Measurements from ENCODE around the gene POLG. TPM values are rescaled to one million over a fixed set of nuclear protein-coding genes. Genes with fewer than 3 reads are reported as not detected.
A peak's percentile ranks its signal among the peaks of the same experiment; 100 is the strongest.

The POLG gene
- total and polyA plus RNA-seq, 2 of the 13 experiments (the other 11 are each of a cell fraction or from before 2014, with no cell fraction given): 26.6 to 35.5 TPM

DNA sequence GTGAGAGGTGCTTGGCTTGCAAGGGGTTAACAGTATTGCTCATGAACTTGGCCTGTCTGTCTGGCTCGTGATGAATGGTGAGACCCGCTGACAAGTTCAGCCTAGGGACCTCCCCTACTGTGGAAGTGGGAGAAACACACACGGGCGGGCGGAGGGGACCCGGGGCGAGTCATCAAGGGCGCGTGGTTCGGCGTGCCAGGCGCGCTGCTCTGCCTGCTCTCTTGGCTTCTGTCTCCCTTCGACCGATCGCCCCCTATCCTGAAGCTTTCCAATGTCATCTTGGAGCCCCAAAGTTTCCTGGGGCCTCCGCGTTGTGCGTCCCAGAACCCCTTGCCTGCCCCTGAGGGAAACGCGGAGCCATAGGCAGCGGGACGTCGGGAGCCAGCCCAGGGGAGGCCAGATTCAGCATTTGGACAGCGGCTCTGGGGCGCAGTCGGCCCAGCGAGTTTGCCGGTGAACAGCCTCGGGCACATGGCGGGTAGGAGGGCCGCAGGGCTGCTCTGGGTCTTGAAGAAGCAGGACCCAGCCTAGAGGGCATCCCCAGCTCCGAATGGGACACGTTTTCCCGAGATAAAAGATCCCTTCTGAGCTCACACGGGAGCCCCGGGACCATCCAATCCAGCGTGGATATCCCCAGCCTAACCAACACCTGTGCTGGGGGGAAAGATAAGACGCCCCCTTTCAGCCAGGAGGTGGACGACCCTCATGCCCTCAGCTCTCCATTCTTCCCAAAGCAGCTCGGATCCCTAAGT lies 27.0 kb upstream of the POLG start (continued):
- TF ChIP-seq FIP1L1 (IDR thresholded peaks at IDR 0.05; ENCODE audit: borderline replicate concordance, insufficient read depth, low read depth, low read length) (no peak), ZMYM2 (CRISPR knock-in tag; IDR thresholded peaks at IDR 0.05) (no peak), JUNB (CRISPR knock-in tag; IDR thresholded peaks at IDR 0.05; ENCODE audit: borderline replicate concordance) (no peak), NFRKB (IDR thresholded peaks at IDR 0.05) (no peak), TRIM24 (CRISPR knock-in tag; IDR thresholded peaks at IDR 0.05) (no peak), ZNF33A (CRISPR knock-in tag; IDR thresholded peaks at IDR 0.05; ENCODE audit: borderline replicate concordance) (no peak), HOXA5 (CRISPR knock-in tag; IDR thresholded peaks at IDR 0.05) (peak; percentile 83; the same call in 1 of the 2 replicates), ZNF841 (CRISPR knock-in tag; IDR thresholded peaks at IDR 0.05; ENCODE audit: borderline replicate concordance) (no peak), ZNF543 (CRISPR knock-in tag; IDR thresholded peaks at IDR 0.05) (no peak), KLF16 (CRISPR knock-in tag; IDR thresholded peaks at IDR 0.05) (peak in 1 of 2 experiments; percentile 88; a peak in 2 of 4 replicates), KDM6A (CRISPR knock-in tag; IDR thresholded peaks at IDR 0.05; ENCODE audit: low read depth) (no peak), FOXO1 (CRISPR knock-in tag; IDR thresholded peaks at IDR 0.05) (peak; percentile 24; the same call in 1 of the 2 replicates), MYC (CRISPR knock-in tag; IDR thresholded peaks at IDR 0.05; ENCODE audit: borderline replicate concordance) (peak; percentile 49; the same call in 1 of the 2 replicates), MEIS1 (CRISPR knock-in tag; IDR thresholded peaks at IDR 0.05; ENCODE audit: borderline replicate concordance) (no peak), ATAD3A (CRISPR knock-in tag; IDR thresholded peaks at IDR 0.05) (peak; percentile 87; the same call in 1 of the 2 replicates), RNF2 (conservative IDR thresholded peaks at IDR 0.05; ENCODE audit: low read depth) (no peak), ZSCAN9 (CRISPR knock-in tag; IDR thresholded peaks at IDR 0.05; ENCODE audit: borderline replicate concordance) (peak; percentile 96)
- TF ChIP-seq, protein P1, sequence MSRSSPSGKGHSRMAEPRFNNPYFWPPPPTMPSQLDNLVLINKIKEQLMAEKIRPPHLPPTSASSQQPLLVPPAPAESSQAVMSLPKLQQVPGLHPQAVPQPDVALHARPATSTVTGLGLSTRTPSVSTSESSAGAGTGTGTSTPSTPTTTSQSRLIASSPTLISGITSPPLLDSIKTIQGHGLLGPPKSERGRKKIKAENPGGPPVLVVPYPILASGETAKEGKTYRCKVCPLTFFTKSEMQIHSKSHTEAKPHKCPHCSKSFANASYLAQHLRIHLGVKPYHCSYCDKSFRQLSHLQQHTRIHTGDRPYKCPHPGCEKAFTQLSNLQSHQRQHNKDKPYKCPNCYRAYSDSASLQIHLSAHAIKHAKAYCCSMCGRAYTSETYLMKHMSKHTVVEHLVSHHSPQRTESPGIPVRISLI (CRISPR knock-in tag; IDR thresholded peaks at IDR 0.05; ENCODE audit: borderline replicate concordance): no peak
- TF ChIP-seq, protein P2, sequence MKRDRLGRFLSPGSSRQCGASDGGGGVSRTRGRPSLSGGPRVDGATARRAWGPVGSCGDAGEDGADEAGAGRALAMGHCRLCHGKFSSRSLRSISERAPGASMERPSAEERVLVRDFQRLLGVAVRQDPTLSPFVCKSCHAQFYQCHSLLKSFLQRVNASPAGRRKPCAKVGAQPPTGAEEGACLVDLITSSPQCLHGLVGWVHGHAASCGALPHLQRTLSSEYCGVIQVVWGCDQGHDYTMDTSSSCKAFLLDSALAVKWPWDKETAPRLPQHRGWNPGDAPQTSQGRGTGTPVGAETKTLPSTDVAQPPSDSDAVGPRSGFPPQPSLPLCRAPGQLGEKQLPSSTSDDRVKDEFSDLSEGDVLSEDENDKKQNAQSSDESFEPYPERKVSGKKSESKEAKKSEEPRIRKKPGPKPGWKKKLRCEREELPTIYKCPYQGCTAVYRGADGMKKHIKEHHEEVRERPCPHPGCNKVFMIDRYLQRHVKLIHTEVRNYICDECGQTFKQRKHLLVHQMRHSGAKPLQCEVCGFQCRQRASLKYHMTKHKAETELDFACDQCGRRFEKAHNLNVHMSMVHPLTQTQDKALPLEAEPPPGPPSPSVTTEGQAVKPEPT (CRISPR knock-in tag; IDR thresholded peaks at IDR 0.05; ENCODE audit: low read depth): no peak
- TF ChIP-seq, protein P3, sequence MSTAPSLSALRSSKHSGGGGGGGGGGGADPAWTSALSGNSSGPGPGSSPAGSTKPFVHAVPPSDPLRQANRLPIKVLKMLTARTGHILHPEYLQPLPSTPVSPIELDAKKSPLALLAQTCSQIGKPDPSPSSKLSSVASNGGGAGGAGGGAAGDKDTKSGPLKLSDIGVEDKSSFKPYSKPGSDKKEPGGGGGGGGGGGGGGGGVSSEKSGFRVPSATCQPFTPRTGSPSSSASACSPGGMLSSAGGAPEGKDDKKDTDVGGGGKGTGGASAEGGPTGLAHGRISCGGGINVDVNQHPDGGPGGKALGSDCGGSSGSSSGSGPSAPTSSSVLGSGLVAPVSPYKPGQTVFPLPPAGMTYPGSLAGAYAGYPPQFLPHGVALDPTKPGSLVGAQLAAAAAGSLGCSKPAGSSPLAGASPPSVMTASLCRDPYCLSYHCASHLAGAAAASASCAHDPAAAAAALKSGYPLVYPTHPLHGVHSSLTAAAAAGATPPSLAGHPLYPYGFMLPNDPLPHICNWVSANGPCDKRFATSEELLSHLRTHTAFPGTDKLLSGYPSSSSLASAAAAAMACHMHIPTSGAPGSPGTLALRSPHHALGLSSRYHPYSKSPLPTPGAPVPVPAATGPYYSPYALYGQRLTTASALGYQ (CRISPR knock-in tag; IDR thresholded peaks at IDR 0.05): no peak; the same call in 1 of the 2 replicates
- TF ChIP-seq, protein P4, sequence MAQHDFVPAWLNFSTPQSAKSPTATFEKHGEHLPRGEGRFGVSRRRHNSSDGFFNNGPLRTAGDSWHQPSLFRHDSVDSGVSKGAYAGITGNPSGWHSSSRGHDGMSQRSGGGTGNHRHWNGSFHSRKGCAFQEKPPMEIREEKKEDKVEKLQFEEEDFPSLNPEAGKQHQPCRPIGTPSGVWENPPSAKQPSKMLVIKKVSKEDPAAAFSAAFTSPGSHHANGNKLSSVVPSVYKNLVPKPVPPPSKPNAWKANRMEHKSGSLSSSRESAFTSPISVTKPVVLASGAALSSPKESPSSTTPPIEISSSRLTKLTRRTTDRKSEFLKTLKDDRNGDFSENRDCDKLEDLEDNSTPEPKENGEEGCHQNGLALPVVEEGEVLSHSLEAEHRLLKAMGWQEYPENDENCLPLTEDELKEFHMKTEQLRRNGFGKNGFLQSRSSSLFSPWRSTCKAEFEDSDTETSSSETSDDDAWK (CRISPR knock-in tag; IDR thresholded peaks at IDR 0.05): no peak
- TF ChIP-seq, protein P5, sequence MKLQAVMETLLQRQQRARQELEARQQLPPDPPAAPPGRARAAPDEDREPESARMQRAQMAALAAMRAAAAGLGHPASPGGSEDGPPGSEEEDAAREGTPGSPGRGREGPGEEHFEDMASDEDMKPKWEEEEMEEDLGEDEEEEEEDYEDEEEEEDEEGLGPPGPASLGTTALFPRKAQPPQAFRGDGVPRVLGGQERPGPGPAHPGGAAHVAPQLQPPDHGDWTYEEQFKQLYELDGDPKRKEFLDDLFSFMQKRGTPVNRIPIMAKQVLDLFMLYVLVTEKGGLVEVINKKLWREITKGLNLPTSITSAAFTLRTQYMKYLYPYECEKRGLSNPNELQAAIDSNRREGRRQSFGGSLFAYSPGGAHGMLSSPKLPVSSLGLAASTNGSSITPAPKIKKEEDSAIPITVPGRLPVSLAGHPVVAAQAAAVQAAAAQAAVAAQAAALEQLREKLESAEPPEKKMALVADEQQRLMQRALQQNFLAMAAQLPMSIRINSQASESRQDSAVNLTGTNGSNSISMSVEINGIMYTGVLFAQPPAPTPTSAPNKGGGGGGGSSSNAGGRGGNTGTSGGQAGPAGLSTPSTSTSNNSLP (IDR thresholded peaks at IDR 0.05; ENCODE audit: low read depth, low read length): no peak

Measured in HepG2 (cell line).